ENCODE data around the gene MS4A6A.
"Not testable (repeated sequence)": the region's sequence is repeated elsewhere in the genome, so short reads cannot be mapped to it uniquely, and the experiment has no call there.

Gene MS4A6A

GRCh38 chr11:60183591-60184205 is 815 bp upstream of the MS4A6A start:
- no peak for DNase-seq (ENCODE audit: low spot score)

GRCh38 chr11:60175860-60176275 is 7.0 kb downstream of the MS4A6A start:
- no peak for DNase-seq (ENCODE audit: low spot score)

DNA sequence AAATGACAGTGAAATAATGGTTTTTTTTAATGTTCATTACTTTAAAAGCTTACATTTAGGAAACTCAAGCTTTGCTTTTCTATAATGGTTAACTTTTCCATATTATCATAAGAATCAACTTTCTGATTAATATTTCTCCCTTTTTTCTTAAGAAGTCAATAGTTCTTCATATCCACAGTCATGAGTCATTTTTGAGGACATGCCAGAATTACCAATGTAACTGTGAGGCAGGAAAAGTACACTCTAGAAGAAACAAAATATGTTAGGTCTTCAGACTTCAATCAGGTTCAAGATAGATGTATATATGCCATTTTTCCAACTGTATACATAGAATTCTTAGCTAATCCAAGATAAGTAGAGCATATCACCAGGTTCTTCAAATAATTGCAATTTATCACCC is 10.9 kb downstream of the MS4A6A start:
- DNase-seq (ENCODE audit: low spot score) = no peak

DNA sequence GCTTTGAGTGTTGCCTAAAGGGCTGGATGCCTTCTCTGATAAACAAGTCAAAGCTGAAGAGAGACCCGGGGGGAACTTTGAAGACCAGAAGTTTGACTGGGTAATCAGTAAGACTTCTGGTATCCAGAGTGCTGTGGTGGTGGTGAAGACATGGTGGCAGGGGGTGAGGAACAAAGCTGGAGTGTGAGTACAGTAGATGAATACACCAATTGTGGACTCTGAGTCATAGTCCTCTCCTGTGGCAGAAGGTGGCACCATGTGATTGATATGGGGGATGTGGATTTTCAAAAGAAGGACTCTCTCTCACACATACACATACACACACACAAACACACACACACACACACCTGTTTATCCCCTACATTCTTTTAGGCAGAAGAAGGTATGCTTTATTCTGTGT is 12.3 kb downstream of the MS4A6A start:
- DNase-seq (ENCODE audit: low spot score) = no peak

GRCh38 chr11:60169264-60169915 is 13.5 kb downstream of the MS4A6A start:
- DNase-seq (ENCODE audit: low spot score) = no peak

- DNase-seq (ENCODE audit: low spot score) = no peak
These were observed 14.6 kb downstream of the MS4A6A start for GRCh38 chr11:60168306-60168705.

DNA sequence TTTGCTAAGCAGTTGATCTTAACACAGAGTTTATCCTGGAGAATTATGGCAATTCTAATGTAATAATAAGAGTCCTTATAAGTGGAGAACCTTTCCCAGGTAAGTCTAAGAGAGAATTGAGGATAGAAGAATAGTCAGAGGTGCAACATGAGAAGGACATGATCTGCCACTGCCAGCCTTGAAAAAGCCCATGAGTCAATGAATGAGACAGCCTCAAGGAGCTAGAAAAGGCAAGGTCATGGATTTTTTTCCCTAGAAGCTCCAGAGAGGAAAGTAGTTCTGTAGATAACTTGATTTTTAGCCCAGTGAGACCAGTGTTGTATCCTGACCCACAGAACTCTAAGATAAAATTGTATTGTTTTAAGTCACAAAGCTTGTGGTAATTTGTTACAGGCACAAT is 16.9 kb downstream of the MS4A6A start:
- DNase-seq (ENCODE audit: low spot score) = no peak

GRCh38 chr11:60165538-60165937 is 17.3 kb downstream of the MS4A6A start:
- no peak for DNase-seq (ENCODE audit: low spot score)

DNA sequence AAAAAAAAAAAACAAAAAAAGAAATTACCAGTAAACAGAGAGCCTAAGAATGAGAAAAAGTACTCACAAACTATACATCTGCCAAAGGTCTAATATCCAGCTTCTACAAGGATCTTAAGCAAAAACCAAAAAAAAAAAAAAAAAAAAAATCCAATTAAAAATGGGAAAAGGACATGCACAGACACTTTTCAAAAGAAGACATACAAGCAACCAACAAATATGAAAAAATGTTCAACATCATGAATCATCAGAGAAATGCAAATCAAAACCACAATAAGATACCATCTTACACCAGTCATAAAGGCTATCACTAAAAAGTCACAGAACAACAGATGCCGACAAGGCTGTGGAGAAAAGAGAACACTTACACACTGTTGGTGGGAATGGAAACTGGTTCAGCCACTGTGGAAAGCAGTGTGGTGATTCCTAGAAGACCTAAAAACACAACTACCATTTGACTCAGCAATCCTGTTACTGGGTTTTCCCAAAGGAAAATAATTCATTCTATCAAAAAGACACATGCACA is 18.3 kb downstream of the MS4A6A start:
- DNase-seq (ENCODE audit: low spot score) = no peak

DNA sequence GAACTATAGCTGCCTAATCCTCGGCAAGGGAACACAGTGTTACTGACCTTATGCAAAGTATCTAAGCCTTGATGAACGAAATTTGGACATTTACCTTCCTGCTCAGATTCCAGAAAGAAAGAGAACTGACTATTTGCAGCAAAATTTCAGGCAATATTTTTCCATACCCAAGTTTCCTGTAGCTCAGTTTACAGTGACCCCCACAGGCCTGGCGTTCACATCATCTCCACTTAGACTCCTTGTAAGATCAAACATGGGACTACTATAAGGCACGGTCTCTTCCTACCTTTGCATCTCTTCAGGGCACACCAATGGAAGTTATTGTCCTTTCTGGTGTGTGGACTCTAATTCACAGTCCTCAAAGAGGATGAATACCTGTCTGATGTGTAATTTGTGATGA is 21.1 kb downstream of the MS4A6A start:
- DNase-seq (ENCODE audit: low spot score) = no peak

DNA sequence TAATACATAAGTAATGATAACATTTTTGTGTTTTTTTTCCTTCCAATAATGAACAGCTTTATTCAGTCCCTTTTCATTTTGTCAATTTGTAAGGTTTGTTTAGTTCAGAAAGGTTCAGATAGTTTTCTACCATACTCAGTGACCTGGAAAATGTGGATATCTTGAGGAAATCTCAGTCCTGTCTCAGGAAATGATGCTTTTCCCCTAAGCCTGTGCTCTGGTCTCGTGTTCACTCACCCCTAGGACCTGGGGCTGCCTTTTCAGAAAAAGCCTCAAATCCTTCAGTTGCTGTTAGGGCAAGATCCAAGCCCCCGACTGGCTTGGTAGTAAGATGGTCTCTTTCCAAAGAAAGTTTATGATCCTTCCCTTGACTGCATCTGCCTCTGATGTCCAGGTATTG is 21.8 kb downstream of the MS4A6A start:
- no peak for DNase-seq (ENCODE audit: low spot score)

- DNase-seq (ENCODE audit: low spot score) = no peak
These were observed 23.0 kb downstream of the MS4A6A start for GRCh38 chr11:60159868-60160267.

DNA sequence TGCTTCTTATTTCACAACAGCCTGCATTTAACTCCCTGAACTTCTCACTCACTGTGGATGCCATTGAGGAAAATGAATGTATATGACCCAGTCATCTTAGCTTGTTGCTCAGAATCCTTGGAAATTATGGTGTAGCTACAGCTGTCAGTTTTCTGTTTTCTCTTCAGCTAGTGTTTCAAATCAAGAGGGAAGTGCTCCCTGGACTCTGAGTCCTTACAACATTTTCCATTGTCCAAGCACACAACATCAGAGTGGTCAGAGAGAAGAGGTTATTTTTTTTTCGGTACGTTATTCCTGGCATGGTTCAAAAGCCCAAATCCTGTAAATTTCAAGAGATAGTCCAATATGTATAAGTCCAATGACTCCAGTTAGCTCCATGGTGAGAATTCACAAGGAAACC is 23.6 kb downstream of the MS4A6A start:
- no peak for DNase-seq (ENCODE audit: low spot score)

DNA sequence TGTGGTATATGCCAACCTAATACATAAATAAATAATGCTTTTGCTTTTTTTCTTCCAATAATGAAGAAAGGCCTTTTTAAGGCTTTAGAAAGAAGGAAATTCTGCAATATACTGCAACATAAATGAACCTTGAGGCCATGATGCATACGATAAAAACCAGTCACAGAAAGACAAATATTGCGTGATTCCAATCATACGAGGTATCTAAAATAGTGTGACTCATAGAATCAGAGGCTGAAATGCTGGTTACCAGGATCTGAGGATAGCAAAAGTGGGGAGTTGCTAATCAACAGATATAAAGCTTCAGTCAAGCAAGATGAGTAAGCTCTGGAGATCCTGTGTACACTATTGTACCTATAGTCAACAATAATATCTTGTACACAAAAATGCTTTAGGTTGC is 24.2 kb downstream of the MS4A6A start:
- DNase-seq (ENCODE audit: low spot score) = no peak

- no peak for DNase-seq (ENCODE audit: low spot score)
These were observed 27.0 kb downstream of the MS4A6A start for GRCh38 chr11:60155931-60156330.

GRCh38 chr11:60152727-60153126 is 30.2 kb downstream of the MS4A6A start:
- DNase-seq (ENCODE audit: low spot score) = not testable (repeated sequence)

- DNase-seq (ENCODE audit: low spot score) = no peak
These were observed 32.6 kb downstream of the MS4A6A start for GRCh38 chr11:60150279-60150678.

DNA sequence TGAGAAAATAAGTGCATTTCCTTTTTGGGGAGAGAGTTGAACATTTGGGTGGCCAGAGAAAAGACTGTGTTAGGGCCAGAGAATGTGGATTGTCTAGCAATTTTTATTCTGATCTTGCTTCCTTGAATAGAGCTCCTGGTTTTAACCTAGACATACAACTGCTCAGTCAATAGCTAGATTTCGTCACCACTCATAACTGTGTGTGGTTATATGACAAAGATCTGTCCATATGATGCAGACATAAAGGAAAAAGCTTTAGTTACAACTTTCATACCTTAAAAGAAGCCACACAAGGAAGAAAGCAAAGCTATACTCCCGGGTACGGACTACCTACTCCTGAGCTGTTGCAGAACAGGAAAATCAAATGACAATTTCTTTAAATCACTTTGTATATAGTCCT is 37.2 kb downstream of the MS4A6A start:
- DNase-seq (ENCODE audit: low spot score) = no peak

DNA sequence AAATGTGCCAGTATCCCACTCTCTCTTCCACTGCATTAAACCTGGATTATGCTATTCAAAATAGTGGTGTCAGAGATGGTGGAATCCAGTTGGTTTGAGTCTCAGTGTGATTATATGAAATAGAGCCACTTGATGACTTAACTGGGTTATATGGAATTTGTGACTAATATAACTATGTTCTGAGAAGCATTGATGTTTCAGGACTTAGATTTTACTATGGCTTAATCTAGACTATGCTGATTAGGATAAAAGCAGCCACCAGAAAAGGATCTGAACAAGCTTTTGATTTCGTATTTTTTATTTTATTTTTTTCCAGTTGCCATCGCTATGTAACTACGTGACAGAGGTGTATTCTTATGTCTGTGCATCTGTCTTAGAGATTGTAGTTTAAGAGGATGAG is 39.1 kb downstream of the MS4A6A start:
- DNase-seq (ENCODE audit: low spot score) = no peak

DNA sequence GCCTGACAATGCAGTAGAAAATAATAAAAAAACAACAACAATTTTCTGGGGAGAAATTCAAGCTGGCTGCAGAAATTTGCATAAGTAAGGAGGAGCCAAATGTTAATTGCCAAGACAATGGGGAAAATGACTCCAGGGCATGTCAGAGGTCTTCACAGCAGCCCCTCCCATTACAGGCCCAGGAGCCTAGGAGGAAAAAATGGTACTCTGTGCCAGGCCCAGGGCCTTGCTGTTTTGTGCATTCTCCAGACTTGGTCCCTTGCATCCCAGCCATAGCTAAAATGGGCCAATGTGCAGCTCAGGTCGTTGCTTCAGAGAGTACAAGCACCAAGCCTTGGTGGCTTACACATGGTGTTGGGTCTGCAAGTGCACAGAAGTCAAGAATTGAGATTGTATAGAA is 49.0 kb downstream of the MS4A6A start:
- no peak for DNase-seq (ENCODE audit: low spot score)

DNA sequence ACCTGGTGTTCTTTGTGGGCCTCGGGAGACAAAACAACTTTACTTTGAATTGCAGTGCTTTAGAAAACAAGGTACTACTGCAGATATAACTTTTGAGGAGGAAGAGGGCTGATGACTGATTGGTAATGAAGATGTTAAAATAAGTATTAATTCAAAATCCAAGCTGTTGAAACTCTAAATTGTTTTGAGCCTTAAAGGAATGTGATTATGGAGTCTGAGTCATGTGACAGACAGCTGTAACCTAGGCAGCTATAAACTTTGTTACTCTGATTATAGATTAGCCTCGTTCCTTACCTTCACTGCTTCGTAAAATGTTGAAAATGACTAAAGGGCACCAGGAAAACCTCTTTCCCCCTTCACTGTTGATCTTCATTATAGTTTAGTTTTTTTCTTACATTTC is 51.0 kb downstream of the MS4A6A start:
- no peak for DNase-seq (ENCODE audit: low spot score)

GRCh38 chr11:60130496-60130895 is 52.4 kb downstream of the MS4A6A start:
- peak; percentile 4 for DNase-seq (ENCODE audit: low spot score)

GRCh38 chr11:60129853-60130252 is 53.0 kb downstream of the MS4A6A start:
- DNase-seq (ENCODE audit: low spot score) = no peak

DNA sequence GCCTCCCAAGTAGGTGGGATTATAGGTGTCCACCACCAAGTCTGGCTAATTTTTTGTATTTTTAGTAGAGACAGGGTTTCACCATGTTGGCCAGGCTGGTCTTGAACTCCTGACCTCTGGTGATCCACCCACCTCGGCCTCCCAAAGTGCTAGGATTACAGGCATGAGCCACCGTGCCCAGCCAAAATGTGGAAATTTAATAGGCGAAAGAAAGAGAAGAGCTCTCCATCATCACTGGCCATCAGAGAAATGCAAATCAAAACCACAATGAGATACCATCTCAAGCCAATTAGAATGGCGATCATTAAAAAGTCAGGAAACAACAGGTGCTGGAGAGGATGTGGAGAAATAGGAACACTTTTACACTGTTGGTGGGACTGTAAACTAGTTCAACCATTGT is 54.0 kb downstream of the MS4A6A start:
- not testable (repeated sequence) for DNase-seq (ENCODE audit: low spot score)
